OCI-LY3 (cell line): ENCODE data around the gene KDR.

ENCODE experiments used
- EZH2phosphoT487 ChIP-seq: fragments of 200-600 bp; shearing (Covaris generic); IDR thresholded peaks from 2 replicates; pipeline ENCODE4 v1.6.1; 2018; ENCODE audit warnings: antibody characterized with exemption, mixed run types, low read depth
- TF ChIP-seq, protein P1 (sequence below): fragments of 200-600, 300-600 bp; sonication (generic); IDR thresholded peaks from 2 replicates; pipeline ENCODE4 v1.5.1; 2014; ENCODE audit warnings: antibody characterized with exemption, low read length, low read depth

DNA sequence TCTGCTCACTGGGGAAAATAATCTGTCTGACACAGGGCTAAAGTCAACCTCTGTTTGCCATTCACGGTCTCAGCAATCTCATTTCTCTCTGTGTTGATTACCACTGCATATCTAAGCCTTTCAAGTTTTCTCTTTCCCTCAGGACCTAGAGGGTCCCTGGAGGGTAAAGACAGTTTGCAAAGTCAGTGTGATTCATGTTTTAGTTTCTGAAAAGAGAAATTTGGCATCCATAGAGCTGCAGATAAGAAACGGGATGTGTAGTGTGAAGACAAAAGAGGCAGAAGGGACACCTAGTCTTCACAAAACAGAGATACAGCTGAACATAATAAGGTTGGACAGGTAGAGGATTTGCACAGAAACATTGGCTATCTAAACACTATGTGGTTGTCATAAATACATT, 34.5 kb upstream of the KDR start:
- TF ChIP-seq, protein P1, sequence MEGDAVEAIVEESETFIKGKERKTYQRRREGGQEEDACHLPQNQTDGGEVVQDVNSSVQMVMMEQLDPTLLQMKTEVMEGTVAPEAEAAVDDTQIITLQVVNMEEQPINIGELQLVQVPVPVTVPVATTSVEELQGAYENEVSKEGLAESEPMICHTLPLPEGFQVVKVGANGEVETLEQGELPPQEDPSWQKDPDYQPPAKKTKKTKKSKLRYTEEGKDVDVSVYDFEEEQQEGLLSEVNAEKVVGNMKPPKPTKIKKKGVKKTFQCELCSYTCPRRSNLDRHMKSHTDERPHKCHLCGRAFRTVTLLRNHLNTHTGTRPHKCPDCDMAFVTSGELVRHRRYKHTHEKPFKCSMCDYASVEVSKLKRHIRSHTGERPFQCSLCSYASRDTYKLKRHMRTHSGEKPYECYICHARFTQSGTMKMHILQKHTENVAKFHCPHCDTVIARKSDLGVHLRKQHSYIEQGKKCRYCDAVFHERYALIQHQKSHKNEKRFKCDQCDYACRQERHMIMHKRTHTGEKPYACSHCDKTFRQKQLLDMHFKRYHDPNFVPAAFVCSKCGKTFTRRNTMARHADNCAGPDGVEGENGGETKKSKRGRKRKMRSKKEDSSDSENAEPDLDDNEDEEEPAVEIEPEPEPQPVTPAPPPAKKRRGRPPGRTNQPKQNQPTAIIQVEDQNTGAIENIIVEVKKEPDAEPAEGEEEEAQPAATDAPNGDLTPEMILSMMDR, result no peak
- no peak for TF ChIP-seq EZH2phosphoT487
